GM19452 (cell line): ENCODE data around the gene AHDC1.
A peak's percentile ranks its signal among the peaks of the same experiment; 100 is the strongest.
"Not testable (repeated sequence)": the region's sequence is repeated elsewhere in the genome, so short reads cannot be mapped to it uniquely, and the experiment has no call there.

Source experiments
- ATAC-seq: cut with Tn5 transposase; IDR thresholded peaks from one replicate; pipeline ENCODE4 v1.9.1; 2021; ENCODE audit not compliant: unreplicated experiment

Gene AHDC1

GRCh38 chr1:27633640-27634176 lies 29.8 kb upstream of the AHDC1 start:
- no peak for ATAC-seq

GRCh38 chr1:27633298-27633610 lies 29.3 kb upstream of the AHDC1 start:
- peak; percentile 1 for ATAC-seq

- ATAC-seq, result peak; percentile 43
Measured at GRCh38 chr1:27632387-27633297, 28.7 kb upstream of the AHDC1 start.

GRCh38 chr1:27630859-27631491 lies 27.0 kb upstream of the AHDC1 start:
- ATAC-seq, result no peak

GRCh38 chr1:27628712-27629111 lies 24.8 kb upstream of the AHDC1 start:
- no peak for ATAC-seq

GRCh38 chr1:27627733-27628132 lies 23.8 kb upstream of the AHDC1 start:
- ATAC-seq, result not testable (repeated sequence)

GRCh38 chr1:27627061-27627460 lies 23.1 kb upstream of the AHDC1 start:
- no peak for ATAC-seq

GRCh38 chr1:27626031-27626935 lies 22.3 kb upstream of the AHDC1 start:
- no peak for ATAC-seq

GRCh38 chr1:27624467-27625178 lies 20.7 kb upstream of the AHDC1 start:
- ATAC-seq, result peak; percentile 11

- ATAC-seq, result no peak
Measured at GRCh38 chr1:27623327-27624212, 19.6 kb upstream of the AHDC1 start.

- ATAC-seq, result no peak
Measured at GRCh38 chr1:27622828-27623227, 18.9 kb upstream of the AHDC1 start.

- no peak for ATAC-seq
Measured at GRCh38 chr1:27621051-27621920, 17.3 kb upstream of the AHDC1 start.

- ATAC-seq, result not testable (repeated sequence)
Measured at GRCh38 chr1:27619782-27620438, 16.0 kb upstream of the AHDC1 start.

GRCh38 chr1:27618341-27619082 lies 14.6 kb upstream of the AHDC1 start:
- ATAC-seq, result no peak

- no peak for ATAC-seq
Measured at GRCh38 chr1:27617420-27617819, 13.5 kb upstream of the AHDC1 start.

- no peak for ATAC-seq
Measured at GRCh38 chr1:27616441-27616840, 12.5 kb upstream of the AHDC1 start.
